GM23338 (cell line): Measurements from ENCODE around the gene TMEM92. TPM values are rescaled to one million over a fixed set of nuclear protein-coding genes. Genes with fewer than 3 reads are reported as not detected.

ENCODE experiments used
- ATAC-seq: fragments of 200-7000 bp; cut with Tn5 transposase; 3 replicates; pipeline ENCODE4 v1.9.1; 2020
- DNase-seq: peaks from one replicate; pipeline ENCODE4 v3.0.0-alpha.2; 2015; ENCODE audit warnings: low spot score
- H2AFZ ChIP-seq: fragments of 200-600 bp; sonication (generic); 2 replicates; pipeline ENCODE4 v1.8.0; 2016; ENCODE audit warnings: antibody characterized with exemption, mild to moderate bottlenecking, moderate library complexity
- H3F3A ChIP-seq: fragments of 200-600 bp; sonication (generic); replicated peaks from 2 replicates; pipeline ENCODE4 v1.8.0; 2017; ENCODE audit warnings: antibody characterized with exemption, mixed run types, low read depth
- H3K27ac ChIP-seq: fragments of 200-600 bp; sonication (generic); 2 replicates; pipeline ENCODE4 v1.6.1; 2016; ENCODE audit warnings: low read depth
- H3K27me3 ChIP-seq: fragments of 200-600 bp; sonication (generic); 2 replicates; pipeline ENCODE4 v1.8.0; 2016; ENCODE audit warnings: mild to moderate bottlenecking, mixed run types, moderate library complexity; ENCODE audit not compliant: insufficient read depth
- H3K36me3 ChIP-seq: fragments of 200-600 bp; sonication (generic); 2 replicates; pipeline ENCODE4 v1.8.0; 2016; ENCODE audit warnings: mild to moderate bottlenecking; ENCODE audit not compliant: insufficient read depth
- H3K4me1 ChIP-seq: fragments of 200-600 bp; sonication (generic); 2 replicates; pipeline ENCODE4 v1.8.0; 2016; ENCODE audit warnings: mild to moderate bottlenecking, moderate library complexity; ENCODE audit not compliant: insufficient read depth
- H3K4me2 ChIP-seq: fragments of 200-600 bp; sonication (generic); 2 replicates; pipeline ENCODE4 v1.7.1; 2017; ENCODE audit warnings: mixed run types
- H3K4me3 ChIP-seq: fragments of 200-600 bp; sonication (generic); 2 replicates; pipeline ENCODE4 v1.6.1; 2016; ENCODE audit warnings: mixed run types
- H3K79me2 ChIP-seq: fragments of 200-600 bp; sonication (generic); replicated peaks from 2 replicates; pipeline ENCODE4 v1.8.0; 2017; ENCODE audit warnings: mild to moderate bottlenecking; ENCODE audit not compliant: insufficient read depth
- H3K9me2 ChIP-seq: fragments of 200-600 bp; sonication (generic); 2 replicates; pipeline ENCODE4 v1.8.0; 2017; ENCODE audit not compliant: insufficient read depth
- H4K20me1 ChIP-seq: fragments of 200-600 bp; sonication (generic); replicated peaks from 2 replicates; pipeline ENCODE4 v1.8.0; 2017; ENCODE audit warnings: mild to moderate bottlenecking; ENCODE audit not compliant: insufficient read depth
- H3K27ac Mint-ChIP-seq: 2 replicates; pipeline ENCODE4 v1.8.0; 2020; ENCODE audit warnings: inconsistent platforms, mild to moderate bottlenecking, moderate library complexity, mixed read lengths
- H3K27me3 Mint-ChIP-seq: 3 replicates; pipeline ENCODE4 v1.8.0; 2022; ENCODE audit warnings: low read depth, mild to moderate bottlenecking, moderate library complexity, mixed read lengths, inconsistent platforms; ENCODE audit not compliant: insufficient read depth, poor library complexity
- H3K36me3 Mint-ChIP-seq: 3 replicates; pipeline ENCODE4 v1.8.0; 2021; ENCODE audit warnings: low read depth, mild to moderate bottlenecking, inconsistent platforms, moderate library complexity, mixed read lengths
- H3K4me1 Mint-ChIP-seq: 3 replicates; pipeline ENCODE4 v1.8.0; 2020; ENCODE audit warnings: mild to moderate bottlenecking, inconsistent platforms, mixed read lengths
- H3K4me3 Mint-ChIP-seq: 3 replicates; pipeline ENCODE4 v1.8.0; 2021; ENCODE audit warnings: moderate library complexity, mild to moderate bottlenecking, inconsistent platforms, mixed read lengths
- H3K9me3 Mint-ChIP-seq: 3 replicates; pipeline ENCODE4 v1.8.0; 2020; ENCODE audit warnings: moderate library complexity, mild to moderate bottlenecking, inconsistent platforms, mixed read lengths
- EZH2phosphoT487 ChIP-seq: fragments of 200-600 bp; sonication (generic); IDR thresholded peaks from one replicate; pipeline ENCODE4 v1.8.1; 2018; ENCODE audit warnings: antibody characterized with exemption; ENCODE audit not compliant: unreplicated experiment
- JUNB ChIP-seq: IDR thresholded peaks from one replicate; pipeline ENCODE4 v1.6.1; 2016; ENCODE audit warnings: antibody characterized with exemption; ENCODE audit not compliant: unreplicated experiment
- NANOG ChIP-seq: IDR thresholded peaks from 2 replicates; pipeline ENCODE4 v1.6.1; 2016; ENCODE audit warnings: antibody characterized with exemption, borderline replicate concordance
- POLR2AphosphoS5 ChIP-seq: IDR thresholded peaks from 2 replicates; pipeline ENCODE4 v1.6.1; 2016; ENCODE audit warnings: antibody characterized with exemption, low read depth
- ZNF114 ChIP-seq: fragments of 250-450 bp; sonication (Bioruptor Pico); IDR thresholded peaks from 2 replicates; pipeline ENCODE4 v1.5.0; 2020; ENCODE audit warnings: mild to moderate bottlenecking, moderate library complexity
- polyA plus RNA-seq: library from polyadenylated mRNA; unstranded; fragments of >200 nt; fragmentation: Nextera tagmentation; extraction: Ambion mirVana; gene quantifications from 2 replicates; pipeline ENCODE4 v1.2.1, GENCODE V29; 2016
- total RNA-seq: library from RNA; depleted of rRNA; stranded (reverse); fragments of >200 nt; shearing (Covaris generic); gene quantifications from 2 replicates; pipeline ENCODE4 v1.2.3, GENCODE V29; 2014
- TF ChIP-seq, protein P1 (sequence below): IDR thresholded peaks from one replicate; pipeline ENCODE4 v1.6.1; 2018; ENCODE audit warnings: antibody characterized with exemption; ENCODE audit not compliant: unreplicated experiment
- TF ChIP-seq, protein P2 (sequence below): fragments of 250-450 bp; sonication (Bioruptor Pico); IDR thresholded peaks from 2 replicates; pipeline ENCODE4 v1.5.0; 2020; ENCODE audit warnings: mild to moderate bottlenecking, moderate library complexity

TMEM92 gene
- total and polyA plus RNA-seq, 2 experiments from 2014 or later = 9.7 to 18.4 TPM

DNA sequence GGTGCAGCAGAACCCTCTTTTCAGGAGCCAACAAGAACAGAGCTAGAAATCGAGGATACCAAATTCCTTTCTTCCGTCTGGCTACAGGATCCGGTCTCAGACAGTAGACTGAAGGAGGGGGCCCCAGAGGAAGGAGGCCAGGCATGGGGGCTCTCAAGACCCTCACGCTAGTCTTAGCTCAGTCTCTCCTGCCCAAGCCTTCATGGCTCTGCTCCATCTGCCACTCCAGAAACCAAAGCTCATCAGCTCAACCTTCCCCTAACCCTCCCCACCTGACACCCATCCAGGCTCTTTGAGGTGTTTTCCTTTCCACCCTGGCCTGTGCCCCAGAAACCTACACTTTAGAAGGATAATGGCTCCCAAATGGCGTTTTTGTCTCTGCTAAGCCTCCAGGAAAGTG, 6.2 kb upstream of the TMEM92 start:
- peaks cover 32% of the 10 kb centered on the region for H3K4me1 ChIP-seq
- H3F3A ChIP-seq = no peaks in the 10 kb centered on the region
- H3K4me3 Mint-ChIP-seq = no peak overlapping the region; the same call in 2 of the 3 replicates
- H3K27me3 ChIP-seq = peaks cover 15% of the 10 kb centered on the region; the same call in 1 of the 2 replicates
- no peaks in the 10 kb centered on the region for H4K20me1 ChIP-seq
- no peaks in the 10 kb centered on the region for H3K9me2 ChIP-seq
- H2AFZ ChIP-seq = no peak overlapping the region
- H3K4me3 ChIP-seq = no peak overlapping the region
- no peaks in the 10 kb centered on the region for H3K36me3 Mint-ChIP-seq
- no peaks in the 10 kb centered on the region; the same call in 2 of the 3 replicates for H3K9me3 Mint-ChIP-seq
- TF ChIP-seq, protein P1, sequence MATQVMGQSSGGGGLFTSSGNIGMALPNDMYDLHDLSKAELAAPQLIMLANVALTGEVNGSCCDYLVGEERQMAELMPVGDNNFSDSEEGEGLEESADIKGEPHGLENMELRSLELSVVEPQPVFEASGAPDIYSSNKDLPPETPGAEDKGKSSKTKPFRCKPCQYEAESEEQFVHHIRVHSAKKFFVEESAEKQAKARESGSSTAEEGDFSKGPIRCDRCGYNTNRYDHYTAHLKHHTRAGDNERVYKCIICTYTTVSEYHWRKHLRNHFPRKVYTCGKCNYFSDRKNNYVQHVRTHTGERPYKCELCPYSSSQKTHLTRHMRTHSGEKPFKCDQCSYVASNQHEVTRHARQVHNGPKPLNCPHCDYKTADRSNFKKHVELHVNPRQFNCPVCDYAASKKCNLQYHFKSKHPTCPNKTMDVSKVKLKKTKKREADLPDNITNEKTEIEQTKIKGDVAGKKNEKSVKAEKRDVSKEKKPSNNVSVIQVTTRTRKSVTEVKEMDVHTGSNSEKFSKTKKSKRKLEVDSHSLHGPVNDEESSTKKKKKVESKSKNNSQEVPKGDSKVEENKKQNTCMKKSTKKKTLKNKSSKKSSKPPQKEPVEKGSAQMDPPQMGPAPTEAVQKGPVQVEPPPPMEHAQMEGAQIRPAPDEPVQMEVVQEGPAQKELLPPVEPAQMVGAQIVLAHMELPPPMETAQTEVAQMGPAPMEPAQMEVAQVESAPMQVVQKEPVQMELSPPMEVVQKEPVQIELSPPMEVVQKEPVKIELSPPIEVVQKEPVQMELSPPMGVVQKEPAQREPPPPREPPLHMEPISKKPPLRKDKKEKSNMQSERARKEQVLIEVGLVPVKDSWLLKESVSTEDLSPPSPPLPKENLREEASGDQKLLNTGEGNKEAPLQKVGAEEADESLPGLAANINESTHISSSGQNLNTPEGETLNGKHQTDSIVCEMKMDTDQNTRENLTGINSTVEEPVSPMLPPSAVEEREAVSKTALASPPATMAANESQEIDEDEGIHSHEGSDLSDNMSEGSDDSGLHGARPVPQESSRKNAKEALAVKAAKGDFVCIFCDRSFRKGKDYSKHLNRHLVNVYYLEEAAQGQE = no peak
- TF ChIP-seq ZNF114 (CRISPR knock-in tag) (no peak), NANOG (no peak), JUNB (no peak), EZH2phosphoT487 (no peak), POLR2AphosphoS5 (no peak)
- TF ChIP-seq, protein P2, sequence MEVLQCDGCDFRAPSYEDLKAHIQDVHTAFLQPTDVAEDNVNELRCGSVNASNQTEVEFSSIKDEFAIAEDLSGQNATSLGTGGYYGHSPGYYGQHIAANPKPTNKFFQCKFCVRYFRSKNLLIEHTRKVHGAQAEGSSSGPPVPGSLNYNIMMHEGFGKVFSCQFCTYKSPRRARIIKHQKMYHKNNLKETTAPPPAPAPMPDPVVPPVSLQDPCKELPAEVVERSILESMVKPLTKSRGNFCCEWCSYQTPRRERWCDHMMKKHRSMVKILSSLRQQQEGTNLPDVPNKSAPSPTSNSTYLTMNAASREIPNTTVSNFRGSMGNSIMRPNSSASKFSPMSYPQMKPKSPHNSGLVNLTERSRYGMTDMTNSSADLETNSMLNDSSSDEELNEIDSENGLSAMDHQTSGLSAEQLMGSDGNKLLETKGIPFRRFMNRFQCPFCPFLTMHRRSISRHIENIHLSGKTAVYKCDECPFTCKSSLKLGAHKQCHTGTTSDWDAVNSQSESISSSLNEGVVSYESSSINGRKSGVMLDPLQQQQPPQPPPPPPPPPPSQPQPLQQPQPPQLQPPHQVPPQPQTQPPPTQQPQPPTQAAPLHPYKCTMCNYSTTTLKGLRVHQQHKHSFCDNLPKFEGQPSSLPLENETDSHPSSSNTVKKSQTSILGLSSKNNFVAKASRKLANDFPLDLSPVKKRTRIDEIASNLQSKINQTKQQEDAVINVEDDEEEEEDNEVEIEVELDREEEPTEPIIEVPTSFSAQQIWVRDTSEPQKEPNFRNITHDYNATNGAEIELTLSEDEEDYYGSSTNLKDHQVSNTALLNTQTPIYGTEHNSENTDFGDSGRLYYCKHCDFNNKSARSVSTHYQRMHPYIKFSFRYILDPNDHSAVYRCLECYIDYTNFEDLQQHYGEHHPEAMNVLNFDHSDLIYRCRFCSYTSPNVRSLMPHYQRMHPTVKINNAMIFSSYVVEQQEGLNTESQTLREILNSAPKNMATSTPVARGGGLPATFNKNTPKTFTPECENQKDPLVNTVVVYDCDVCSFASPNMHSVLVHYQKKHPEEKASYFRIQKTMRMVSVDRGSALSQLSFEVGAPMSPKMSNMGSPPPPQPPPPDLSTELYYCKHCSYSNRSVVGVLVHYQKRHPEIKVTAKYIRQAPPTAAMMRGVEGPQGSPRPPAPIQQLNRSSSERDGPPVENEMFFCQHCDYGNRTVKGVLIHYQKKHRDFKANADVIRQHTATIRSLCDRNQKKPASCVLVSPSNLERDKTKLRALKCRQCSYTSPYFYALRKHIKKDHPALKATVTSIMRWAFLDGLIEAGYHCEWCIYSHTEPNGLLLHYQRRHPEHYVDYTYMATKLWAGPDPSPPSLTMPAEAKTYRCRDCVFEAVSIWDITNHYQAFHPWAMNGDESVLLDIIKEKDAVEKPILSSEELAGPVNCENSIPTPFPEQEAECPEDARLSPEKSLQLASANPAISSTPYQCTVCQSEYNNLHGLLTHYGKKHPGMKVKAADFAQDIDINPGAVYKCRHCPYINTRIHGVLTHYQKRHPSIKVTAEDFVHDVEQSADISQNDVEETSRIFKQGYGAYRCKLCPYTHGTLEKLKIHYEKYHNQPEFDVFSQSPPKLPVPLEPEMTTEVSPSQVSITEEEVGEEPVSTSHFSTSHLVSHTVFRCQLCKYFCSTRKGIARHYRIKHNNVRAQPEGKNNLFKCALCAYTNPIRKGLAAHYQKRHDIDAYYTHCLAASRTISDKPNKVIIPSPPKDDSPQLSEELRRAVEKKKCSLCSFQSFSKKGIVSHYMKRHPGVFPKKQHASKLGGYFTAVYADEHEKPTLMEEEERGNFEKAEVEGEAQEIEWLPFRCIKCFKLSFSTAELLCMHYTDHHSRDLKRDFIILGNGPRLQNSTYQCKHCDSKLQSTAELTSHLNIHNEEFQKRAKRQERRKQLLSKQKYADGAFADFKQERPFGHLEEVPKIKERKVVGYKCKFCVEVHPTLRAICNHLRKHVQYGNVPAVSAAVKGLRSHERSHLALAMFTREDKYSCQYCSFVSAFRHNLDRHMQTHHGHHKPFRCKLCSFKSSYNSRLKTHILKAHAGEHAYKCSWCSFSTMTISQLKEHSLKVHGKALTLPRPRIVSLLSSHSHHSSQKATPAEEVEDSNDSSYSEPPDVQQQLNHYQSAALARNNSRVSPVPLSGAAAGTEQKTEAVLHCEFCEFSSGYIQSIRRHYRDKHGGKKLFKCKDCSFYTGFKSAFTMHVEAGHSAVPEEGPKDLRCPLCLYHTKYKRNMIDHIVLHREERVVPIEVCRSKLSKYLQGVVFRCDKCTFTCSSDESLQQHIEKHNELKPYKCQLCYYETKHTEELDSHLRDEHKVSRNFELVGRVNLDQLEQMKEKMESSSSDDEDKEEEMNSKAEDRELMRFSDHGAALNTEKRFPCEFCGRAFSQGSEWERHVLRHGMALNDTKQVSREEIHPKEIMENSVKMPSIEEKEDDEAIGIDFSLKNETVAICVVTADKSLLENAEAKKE (CRISPR knock-in tag) = no peak
- no peaks in the 10 kb centered on the region for H3K36me3 ChIP-seq
- no peak overlapping the region for H3K27ac ChIP-seq
- ATAC-seq (no peak), DNase-seq (no peak)
- no peak overlapping the region for H3K27ac Mint-ChIP-seq
- peaks cover 58% of the 10 kb centered on the region for H3K4me1 Mint-ChIP-seq
- H3K79me2 ChIP-seq = no peaks in the 10 kb centered on the region
- H3K27me3 Mint-ChIP-seq = peaks cover 16% of the 10 kb centered on the region
- no peak overlapping the region for H3K4me2 ChIP-seq
